ENCODE results near the gene CNTNAP2.
A peak's percentile ranks its signal among the peaks of the same experiment; 100 is the strongest.
"Not testable (repeated sequence)": the region's sequence is repeated elsewhere in the genome, so short reads cannot be mapped to it uniquely, and the experiment has no call there.

Gene CNTNAP2

GRCh38 chr7:148265896-148266295, 2149.3 kb downstream of the CNTNAP2 start:
- DNase-seq (ENCODE audit: low spot score) = no peak

- DNase-seq (ENCODE audit: low spot score) = no peak
These were observed 2150.2 kb downstream of the CNTNAP2 start for GRCh38 chr7:148266795-148267194.

GRCh38 chr7:148270576-148270975, 2154.0 kb downstream of the CNTNAP2 start:
- no peak for DNase-seq (ENCODE audit: low spot score)

GRCh38 chr7:148274118-148274517, 2157.5 kb downstream of the CNTNAP2 start:
- no peak for DNase-seq (ENCODE audit: low spot score)

GRCh38 chr7:148275359-148275890, 2158.8 kb downstream of the CNTNAP2 start:
- DNase-seq (ENCODE audit: low spot score) = no peak

GRCh38 chr7:148276314-148277041, 2159.9 kb downstream of the CNTNAP2 start:
- no peak for DNase-seq (ENCODE audit: low spot score)

- DNase-seq (ENCODE audit: low spot score) = no peak
These were observed 2160.6 kb downstream of the CNTNAP2 start for GRCh38 chr7:148277042-148277660.

GRCh38 chr7:148286150-148286549, 2169.5 kb downstream of the CNTNAP2 start:
- DNase-seq (ENCODE audit: low spot score) = peak; percentile 21

- DNase-seq (ENCODE audit: low spot score) = no peak
These were observed 2170.9 kb downstream of the CNTNAP2 start for GRCh38 chr7:148287538-148287937.

GRCh38 chr7:148288592-148289151, 2172.1 kb downstream of the CNTNAP2 start:
- no peak for DNase-seq (ENCODE audit: low spot score)

- no peak for DNase-seq (ENCODE audit: low spot score)
These were observed 2173.0 kb downstream of the CNTNAP2 start for GRCh38 chr7:148289630-148290029.

GRCh38 chr7:148290538-148290937, 2173.9 kb downstream of the CNTNAP2 start:
- no peak for DNase-seq (ENCODE audit: low spot score)

- no peak for DNase-seq (ENCODE audit: low spot score)
These were observed 2175.2 kb downstream of the CNTNAP2 start for GRCh38 chr7:148291799-148292198.

GRCh38 chr7:148296994-148297644, 2180.5 kb downstream of the CNTNAP2 start:
- DNase-seq (ENCODE audit: low spot score) = no peak

GRCh38 chr7:148298768-148299167, 2182.2 kb downstream of the CNTNAP2 start:
- not testable (repeated sequence) for DNase-seq (ENCODE audit: low spot score)

- DNase-seq (ENCODE audit: low spot score) = no peak
These were observed 2183.0 kb downstream of the CNTNAP2 start for GRCh38 chr7:148299350-148300276.

GRCh38 chr7:148302436-148302835, 2185.8 kb downstream of the CNTNAP2 start:
- not testable (repeated sequence) for DNase-seq (ENCODE audit: low spot score)

- DNase-seq (ENCODE audit: low spot score) = peak; percentile 81
These were observed 2186.9 kb downstream of the CNTNAP2 start for GRCh38 chr7:148303295-148304082.

- DNase-seq (ENCODE audit: low spot score) = no peak
These were observed 2187.4 kb downstream of the CNTNAP2 start for GRCh38 chr7:148304083-148304335.

- no peak for DNase-seq (ENCODE audit: low spot score)
These were observed 2187.9 kb downstream of the CNTNAP2 start for GRCh38 chr7:148304456-148304855.

- DNase-seq (ENCODE audit: low spot score) = no peak
These were observed 2190.2 kb downstream of the CNTNAP2 start for GRCh38 chr7:148306759-148307158.
